ENCODE measurements around the gene THAP4.
"Not testable (repeated sequence)": the region's sequence is repeated elsewhere in the genome, so short reads cannot be mapped to it uniquely, and the experiment has no call there.

THAP4 gene

DNA sequence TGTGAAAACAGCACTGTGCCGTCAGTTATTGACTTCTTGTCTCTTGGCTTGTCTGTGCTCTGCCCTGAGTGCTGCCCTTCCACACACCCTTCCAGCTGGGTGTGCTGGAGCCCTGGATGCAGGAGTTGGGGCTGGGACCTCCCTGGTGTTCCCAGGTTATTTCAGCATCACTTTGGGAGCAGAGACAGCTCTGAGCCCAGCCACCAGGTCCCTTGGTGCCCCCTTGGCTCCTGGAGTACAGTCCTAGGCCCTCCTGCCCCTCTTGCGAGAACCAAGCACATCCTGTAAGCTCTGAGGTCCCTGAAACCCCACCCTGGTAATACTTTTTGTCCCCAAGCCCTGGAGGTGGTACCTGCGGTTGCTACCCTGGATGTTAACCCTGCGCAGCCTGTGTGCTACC is 54.2 kb downstream of the THAP4 start:
- no peak for DNase-seq (ENCODE audit: low spot score)

DNA sequence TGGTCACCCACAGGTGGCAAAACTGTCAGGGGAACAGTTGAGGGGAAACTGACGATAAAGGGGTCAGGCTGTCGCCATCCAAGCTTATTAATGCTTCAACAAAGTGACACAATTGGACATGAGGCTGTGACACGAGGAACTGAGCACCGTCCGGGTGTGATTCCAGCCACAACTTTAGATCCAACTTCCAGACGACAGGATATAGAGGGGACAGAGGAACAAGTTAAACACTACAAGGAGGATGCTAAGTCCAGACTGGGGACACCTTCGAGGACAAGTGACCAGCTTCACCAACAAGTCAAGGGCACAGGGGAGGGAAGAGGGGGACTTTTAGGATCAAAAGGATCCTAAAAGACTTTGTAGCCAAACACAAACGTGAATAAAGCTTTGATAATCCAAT is 54.6 kb downstream of the THAP4 start:
- DNase-seq (ENCODE audit: low spot score), result no peak

DNA sequence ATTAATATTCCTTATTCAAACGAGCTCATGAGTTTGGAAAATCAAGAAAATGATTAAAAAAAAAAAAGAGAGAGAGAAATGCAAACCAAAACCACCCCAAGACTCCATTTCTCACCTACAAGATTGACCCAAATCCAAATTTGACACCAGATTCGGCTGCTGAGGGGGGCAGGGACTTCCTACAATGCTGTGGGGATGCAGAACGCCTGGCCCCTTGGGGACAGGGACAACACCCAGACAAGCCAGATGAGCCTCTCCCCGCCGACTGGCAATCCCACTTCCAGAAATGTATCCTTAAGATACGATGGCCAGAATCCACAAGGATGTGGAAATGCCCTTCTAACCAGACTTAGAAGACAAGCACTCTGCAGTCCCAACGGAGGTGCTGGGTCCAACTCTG is 57.7 kb downstream of the THAP4 start:
- no peak for DNase-seq (ENCODE audit: low spot score)

DNA sequence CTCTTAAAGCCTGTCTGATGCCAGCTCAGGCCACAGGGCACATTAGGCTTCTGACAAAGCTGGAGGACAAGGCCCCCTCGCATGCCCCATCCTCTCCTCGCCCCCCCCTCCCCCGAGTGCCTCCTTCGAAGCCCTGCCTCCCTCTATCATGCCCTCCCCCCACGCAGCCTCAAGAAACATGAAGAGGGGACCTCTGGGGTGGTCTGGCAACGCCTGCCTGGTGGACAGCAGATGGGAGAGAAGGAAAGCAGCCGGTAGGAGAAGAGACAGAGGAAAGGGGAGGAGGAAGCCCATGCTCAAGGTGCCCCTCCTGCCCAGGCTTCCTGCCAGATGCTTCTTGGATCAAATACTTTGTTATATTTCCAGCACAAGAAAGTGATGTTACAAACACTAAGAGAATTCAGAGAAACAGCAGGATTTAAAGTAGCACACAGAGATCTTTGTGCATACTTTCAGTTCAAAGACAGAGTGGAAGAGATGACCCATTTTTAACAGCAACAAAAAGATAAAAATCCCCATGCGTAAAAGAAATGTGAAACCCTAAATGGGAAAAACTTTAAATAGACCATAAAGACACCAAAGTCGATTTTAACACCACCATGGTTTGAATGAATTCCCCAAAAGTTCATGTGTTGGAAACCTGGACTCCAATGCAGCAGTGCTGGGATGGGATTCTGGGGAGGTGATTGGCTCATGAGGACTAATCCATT is 59.4 kb downstream of the THAP4 start:
- DNase-seq (ENCODE audit: low spot score), result no peak

DNA sequence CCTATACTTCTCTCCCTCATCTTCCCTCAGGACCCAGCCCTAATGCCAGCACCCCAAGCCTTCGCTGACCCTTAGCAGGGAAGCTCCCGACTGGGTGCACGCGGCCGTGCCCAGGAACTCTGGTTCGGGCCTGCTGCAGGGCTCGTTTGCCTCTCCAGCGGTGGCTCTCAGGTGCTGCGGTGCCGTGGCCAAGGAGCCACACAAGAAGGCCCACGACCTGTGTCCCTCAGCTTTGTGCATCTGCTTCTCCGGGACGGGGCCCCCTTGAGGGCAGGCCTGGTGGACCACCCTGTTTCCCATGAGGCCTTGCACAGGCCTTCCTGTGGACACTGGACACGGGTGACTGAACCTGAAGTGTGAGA is 60.7 kb downstream of the THAP4 start:
- no peak for DNase-seq (ENCODE audit: low spot score)

DNA sequence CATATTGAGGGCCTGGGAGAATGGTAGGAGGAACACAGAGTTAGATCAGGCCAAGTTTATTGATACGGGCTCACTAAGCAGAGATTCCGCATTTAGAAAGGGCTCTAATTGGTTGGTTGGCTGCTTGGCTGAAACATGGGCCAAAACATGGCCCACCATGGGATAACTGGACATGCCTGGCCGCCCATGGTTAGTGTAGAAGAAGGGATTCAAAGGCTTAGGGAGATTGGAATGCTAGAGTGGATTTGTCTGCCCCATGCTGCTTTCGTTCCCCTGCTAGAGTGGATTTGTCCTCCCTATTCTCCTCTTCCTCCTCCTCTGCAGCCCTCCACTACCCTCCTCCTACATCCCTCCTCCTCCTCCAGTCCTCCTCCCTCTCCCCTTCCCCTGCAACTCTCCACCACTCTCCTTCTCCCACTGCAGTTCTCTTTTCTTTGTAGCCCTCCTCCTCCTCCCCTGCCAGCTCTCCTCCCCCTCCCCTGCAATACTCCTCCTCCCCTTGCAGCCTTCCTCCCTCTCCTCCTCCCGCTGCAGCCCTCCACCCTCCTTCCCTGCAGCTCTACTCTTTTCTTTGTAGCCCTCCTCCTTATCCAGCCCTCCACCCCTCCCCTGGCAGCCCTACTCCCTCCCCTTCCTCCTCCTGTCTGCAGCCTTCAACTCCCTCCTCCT is 61.2 kb downstream of the THAP4 start:
- no peak for DNase-seq (ENCODE audit: low spot score)

DNA sequence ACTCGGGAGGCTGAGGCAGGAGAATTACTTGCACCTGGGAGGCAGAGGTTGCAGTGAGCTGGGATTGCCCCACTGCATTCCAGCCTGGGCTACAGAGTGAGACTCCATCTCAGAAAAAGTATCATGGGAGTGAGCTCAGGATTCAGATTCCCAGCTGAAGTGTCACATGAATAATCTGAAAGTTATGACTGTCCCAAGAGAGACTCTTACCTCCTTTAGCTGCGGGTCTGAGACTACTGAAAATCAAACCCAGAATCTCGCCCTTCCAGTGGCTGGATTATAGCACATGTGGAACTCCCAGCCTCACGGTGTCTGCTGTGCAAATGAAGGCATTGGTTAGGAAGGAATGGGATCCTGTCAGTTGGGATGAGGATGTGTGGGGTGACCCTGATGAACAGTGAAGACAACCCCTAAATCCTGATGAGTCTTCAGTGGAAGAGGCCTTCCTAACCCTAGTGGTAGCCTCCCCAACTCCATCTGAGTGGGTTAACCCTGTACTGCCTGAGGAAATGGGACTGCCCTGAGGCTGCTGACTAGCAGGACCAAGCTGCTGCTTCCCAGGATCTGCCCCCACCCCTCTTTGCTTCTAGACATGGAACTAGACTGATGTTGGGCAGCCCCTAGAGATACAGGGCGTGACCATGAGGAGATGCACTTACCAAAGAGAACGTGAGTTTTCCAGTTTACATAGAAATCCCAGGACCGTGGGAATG is 61.9 kb downstream of the THAP4 start:
- DNase-seq (ENCODE audit: low spot score), result no peak

DNA sequence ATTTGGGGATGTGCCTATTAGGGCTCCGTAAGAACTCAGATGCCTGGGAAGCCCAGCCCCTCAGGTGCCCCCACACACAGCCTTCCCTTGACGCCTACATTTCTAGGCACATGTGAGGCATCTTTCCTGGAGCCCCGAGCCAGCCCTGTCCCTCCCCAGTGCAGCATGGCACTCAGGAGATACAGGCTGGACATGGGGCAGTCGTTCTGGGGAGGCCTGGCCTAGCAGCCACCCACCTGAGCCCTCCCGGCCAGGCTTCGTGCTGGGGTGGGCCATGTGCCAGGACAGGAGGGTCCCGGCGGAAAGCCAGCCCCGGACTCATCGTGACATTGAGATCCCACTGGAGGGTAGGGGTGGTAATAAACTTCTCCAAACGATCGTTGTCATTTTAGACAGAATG is 63.2 kb downstream of the THAP4 start:
- no peak for DNase-seq (ENCODE audit: low spot score)

DNA sequence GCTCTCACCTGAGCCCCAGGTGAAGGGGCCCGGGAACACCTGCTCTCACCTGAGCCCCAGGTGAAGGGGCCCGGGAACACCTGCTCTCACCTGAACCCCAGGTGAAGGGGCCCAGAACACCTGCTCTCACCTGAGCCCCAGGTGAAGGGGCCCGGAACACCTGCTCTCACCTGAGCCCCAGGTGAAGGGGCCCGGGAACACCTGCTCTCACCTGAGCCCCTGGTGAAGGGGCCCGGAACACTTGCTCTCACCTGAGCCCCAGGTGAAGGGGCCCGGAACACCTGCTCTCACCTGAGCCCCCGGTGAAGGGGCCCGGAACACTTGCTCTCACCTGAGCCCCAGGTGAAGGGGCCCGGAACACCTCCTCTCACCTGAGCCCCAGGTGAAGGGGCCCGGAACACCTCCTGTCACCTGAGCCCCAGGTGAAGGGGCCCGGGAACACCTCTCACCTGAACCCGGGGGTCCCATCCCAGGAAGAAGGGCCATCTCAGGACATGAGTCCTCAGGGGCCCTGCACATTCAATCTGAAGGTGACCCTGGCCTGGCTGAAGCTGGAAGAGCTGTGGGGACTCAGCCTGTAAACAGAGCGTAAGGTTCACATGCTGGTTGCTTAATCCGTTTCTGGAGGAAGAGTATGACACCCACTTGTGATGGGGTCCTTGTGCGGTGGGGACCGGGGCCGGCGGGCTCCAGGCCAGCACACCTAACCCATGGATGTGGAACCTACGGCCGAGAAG is 63.9 kb downstream of the THAP4 start:
- DNase-seq (ENCODE audit: low spot score), result not testable (repeated sequence)

DNA sequence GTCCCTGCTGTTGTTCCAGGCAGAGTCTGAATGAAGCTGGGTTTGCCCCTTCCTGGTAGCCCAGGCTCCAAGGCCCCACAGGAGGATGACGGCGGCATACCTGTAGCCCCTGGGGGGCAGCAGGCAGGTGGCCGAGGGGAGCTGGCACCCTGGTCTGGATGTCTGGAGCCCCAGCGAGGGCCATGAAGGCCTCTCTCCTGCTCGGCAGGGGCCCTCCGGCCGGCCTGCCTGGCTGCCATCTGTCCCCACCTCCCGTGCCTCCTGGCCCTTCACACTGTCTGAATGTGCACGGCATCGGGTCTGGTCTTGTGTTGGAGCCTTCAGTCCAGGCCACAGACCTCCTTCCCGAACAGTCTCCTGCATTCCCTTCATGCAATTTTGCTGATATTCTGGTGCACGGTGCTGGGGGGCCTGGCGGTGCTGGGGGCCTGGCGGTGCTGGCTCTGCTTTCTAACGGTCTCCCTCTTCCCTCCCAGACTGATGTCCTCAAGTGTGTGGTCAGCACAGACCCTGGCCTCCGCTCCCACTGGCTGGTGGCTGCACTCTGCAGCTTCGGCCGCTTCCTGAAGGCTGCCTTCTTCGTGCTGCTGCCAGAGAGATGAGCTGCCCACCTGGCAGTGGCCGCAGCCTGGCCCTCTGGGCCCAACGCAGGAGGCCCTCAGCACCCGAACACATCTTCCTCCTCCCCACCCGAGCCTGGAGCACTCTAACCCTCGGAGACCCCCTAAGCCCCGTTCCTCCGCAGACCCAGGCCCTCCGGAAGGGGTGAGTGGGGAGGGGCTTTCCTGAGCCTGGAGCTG is 64.9 kb downstream of the THAP4 start:
- no peak for DNase-seq (ENCODE audit: low spot score)

DNA sequence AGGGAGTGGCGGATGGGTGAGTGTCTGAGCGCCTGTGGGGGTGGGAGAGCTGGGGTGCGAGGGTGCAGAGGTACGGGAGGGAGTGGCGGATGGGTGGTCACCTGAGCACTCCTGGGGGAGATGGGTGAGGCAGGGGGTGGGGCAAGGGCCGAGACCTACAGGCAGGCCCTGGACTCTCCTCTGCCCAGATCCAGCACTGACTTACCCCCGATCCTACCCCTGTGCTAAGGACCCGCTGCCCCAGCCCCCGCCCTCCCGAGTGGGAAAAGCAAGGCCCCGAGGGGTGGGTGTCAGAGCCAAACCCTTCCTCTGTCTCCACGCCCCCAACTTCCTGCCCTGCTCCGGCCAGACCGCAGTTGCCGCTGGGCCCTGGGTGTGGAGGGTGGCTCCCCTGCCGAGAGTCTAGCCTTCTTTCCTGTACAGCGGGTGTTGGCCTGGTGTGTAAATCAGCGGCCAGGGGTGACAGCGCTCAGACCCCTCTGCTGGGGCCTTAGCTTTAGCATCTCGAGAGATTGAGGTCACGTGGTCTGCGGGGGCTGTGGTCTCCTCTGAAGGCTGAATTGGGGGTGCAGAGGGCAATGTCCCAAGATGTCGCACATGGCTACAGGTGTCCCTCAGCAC is 65.9 kb downstream of the THAP4 start:
- no peak for DNase-seq (ENCODE audit: low spot score)

DNA sequence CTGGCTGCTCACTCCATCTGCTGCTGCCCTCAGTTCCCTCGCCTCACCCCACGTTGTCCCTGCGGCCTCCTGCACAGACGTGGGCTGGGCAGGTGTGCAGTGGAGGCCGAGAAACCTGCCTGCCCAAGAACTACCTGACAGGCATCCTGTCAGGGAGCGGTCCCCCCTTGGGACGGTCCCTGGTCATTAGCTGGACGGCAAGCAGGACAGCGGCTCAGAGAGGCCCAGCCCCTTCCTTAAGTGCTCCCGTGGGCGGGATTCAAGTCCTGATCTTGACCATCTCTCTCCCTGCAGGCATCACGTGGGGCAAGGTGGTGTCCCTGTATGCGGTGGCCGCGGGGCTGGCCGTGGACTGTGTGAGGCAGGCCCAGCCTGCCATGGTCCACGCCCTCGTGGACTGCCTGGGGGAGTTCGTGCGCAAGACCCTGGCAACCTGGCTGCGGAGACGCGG is 67.1 kb downstream of the THAP4 start:
- DNase-seq (ENCODE audit: low spot score), result no peak

DNA sequence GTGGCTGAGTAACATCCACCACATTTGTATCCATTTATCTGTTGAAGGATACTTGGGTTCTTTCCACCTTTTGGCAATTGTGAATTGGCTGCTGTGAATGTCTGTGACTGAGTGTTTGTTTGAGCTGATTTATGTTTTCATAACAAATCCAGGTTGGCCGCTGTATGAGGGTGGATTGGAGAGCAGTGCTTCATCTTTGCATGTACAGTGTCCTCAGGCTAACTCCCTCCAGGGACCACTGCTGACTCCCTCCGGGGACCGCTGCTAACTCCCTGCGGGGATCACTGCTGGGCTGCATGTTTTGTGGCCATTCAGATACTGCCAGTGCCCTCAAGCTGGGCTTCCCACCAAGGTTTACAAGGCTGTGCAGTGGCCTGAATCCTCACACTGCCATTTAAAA is 68.2 kb downstream of the THAP4 start:
- no peak for DNase-seq (ENCODE audit: low spot score)

DNA sequence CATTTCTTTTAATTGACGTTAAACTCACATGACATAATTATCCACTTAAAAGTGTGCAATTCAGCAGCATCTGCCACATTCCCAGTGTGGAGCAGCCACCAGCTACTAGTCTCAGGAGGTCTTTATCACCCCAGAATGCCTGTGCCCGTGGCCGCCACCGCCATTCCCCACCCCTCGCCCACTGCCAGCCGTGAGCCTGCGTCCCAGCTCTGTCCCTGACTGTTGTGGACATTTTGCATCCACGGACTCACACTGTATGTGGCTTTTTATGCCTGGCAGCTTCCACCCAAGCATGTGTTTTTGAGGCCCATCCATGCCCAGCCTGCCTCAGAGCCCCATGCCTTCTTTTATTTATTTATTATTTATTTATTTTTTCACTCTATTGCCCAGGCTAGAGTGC is 69.2 kb downstream of the THAP4 start:
- no peak for DNase-seq (ENCODE audit: low spot score)

DNA sequence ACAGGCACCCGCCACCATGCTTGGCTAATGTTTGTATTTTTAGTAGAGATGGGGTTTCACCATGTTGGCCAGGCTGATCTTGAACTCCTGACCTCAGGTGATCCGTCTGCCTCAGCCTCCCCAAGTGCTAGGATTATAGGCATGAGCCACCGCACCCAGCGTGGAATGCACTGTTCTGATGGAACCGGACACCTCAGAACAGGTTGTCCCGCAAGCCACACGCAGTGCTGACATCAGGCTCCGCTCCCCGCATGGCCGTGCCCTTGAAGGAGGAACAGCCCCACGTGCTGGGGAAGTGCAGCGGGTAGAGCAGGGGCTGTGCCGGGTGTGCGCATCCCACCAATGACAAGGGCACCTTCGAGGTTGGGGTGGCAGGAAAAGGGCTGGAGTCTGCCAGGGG is 69.7 kb downstream of the THAP4 start:
- DNase-seq (ENCODE audit: low spot score), result not testable (repeated sequence)

DNA sequence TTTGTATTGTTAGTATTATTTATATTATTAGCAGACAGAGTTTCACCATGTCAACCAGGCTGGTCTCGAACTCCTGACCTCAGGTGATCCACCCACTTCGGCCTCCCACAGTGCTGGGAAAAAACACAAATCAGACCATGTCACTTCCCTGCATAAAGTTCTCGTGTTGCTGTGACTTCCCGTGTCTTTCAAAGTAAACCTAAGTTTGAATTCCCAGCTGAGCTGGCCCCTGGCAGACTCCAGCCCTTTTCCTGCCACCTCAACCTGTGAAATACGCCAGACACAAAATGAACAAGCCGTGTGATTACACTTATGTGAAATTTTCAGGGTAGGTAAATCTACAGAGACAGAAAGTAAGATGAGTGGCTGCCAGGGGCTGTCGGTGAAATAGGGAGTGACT is 70.5 kb downstream of the THAP4 start:
- no peak for DNase-seq (ENCODE audit: low spot score)

DNA sequence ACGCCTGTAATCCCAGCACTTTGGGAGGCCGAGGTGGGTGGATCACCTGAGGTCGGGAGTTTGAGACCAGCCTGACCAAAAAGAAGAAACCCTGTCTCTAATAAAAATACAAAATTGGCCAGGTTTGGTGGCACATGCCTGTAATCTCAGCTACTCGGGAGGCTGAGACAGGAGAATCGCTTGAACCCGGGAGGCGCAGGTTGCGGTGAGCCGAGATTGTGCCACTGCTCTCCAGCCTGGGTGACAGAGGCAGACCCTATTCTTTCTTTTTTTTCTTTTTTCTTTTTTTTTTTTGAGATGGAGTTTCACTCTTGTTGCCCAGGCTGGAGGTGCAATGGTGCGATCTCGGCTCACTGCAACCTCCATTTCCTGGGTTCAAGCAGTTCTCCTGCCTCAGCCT is 70.9 kb downstream of the THAP4 start:
- not testable (repeated sequence) for DNase-seq (ENCODE audit: low spot score)

DNA sequence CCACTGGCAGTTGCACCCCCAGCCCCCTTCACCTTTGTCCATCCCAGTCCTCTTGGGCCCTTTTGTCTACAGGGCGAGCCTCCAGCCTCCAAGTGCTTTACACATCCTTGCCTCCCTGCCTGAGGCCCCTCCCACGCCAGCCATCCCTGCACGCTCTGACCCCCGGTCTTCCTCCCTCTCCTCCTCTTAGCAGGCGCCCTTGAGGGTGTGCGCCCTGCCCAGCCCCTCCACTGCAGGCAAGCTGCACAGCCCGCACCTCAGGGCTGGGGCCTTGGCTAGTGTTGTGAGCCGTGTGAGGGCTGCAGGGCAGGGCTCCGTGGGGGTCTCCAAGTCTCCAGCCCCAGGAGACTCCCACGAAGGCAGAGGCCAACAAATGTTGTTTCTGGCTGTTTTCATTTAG is 71.5 kb downstream of the THAP4 start:
- DNase-seq (ENCODE audit: low spot score), result no peak

DNA sequence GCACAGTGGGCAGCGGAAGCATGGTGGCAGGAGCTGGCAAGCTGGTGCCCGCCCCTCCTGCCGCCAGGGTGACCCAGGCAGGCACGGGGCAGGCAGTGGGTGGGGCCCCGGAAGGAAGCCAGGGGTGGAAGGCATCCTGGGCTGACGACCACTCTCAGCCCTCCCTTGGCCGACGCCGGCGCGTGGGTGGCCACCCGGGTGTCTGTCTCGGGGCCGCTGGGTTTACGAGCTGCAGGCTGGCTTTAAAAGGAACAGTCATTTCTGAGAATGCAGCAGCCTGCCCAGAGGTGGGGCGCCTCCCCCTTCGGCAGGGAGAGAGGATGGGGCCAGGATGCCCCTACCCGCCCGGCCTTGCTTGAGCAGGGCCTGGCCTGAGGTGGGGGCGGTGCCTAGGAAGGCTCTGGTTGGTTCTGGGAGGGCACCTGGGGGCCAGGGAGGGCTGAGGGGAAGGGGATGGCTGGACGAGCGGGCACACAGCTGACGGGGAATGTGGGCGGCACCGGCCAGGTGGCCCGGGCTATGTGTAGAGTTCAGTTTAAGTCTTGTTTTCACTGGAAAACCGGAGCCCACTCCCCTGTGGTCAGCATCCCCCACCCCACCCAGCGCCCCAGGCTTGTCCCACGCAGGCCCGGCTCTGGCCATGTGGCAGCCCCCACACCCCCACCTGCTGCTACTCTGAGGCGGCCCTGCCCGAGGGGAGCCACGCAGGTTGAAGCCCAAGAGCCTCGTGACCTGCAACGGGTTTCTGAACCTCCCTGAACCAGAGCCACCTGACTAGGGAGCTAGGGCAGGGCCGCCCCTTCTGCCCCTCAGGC is 72.2 kb downstream of the THAP4 start:
- no peak for DNase-seq (ENCODE audit: low spot score)

DNA sequence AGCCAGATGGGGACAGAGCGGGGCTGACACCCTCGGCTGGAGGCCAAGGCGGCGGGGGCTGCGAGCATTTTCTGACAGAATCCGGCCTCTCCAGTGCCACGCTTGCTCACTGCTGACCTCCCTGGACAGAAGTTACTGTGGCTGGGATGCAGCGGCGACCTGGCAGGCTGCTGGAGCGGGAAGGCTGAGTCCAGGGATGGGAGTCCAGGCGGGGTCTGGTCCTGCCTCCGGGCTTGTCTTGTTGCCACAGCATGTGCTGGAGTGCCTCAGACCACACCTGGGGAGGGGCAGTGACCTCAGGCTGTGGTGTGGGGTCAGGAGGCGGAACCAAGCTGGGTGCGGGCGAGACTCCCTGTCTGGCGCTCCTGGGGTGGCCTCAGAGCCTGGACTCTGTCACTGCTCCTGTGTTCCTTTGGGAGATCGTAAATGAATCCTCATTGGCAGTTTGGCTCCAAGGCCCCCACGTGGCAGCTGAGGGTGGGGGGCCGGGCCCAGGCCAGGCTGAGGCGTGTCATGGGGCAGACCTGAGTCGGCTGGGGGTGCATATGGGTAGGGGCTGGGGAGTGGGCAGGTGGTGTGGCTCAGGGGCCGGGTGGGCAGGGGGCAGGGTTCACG is 72.9 kb downstream of the THAP4 start:
- no peak for DNase-seq (ENCODE audit: low spot score)
